Measurements from ENCODE around the gene MPPED1.

DNA sequence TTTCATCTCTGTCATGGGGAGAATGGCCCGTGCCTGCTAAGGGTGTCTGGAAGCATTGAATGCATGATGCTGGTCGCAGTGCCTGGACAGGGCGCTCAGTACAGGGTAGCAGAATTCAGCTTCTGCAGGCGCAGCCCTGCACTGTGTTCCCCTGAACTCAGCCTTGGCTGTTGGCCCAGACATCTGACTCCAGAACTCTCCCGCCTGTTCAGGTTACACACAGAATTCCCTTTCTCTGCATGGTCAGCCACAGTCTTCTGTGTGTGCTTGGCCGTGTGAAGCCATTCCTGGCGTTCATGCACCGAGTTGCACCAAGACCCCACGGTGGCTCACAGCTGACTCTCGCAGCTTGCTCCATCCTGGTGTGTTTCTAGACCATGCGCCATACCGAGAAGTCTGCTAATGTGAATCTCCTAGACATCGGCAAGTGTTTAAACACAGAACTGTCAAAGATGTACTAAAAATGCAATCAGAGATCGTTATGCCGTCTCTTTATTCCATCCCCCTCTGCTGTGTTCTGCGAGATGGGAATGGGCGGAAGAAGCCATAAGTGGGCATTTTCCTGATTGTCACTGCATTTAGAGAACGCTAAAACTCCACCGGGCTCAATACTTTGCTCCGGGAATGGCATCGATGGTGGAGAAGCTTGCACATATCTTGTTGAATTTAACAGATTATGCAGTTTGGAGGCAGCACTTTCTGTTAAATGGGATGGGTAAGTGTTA lies 55.6 kb downstream of the MPPED1 start:
- TF ChIP-seq, protein P1, sequence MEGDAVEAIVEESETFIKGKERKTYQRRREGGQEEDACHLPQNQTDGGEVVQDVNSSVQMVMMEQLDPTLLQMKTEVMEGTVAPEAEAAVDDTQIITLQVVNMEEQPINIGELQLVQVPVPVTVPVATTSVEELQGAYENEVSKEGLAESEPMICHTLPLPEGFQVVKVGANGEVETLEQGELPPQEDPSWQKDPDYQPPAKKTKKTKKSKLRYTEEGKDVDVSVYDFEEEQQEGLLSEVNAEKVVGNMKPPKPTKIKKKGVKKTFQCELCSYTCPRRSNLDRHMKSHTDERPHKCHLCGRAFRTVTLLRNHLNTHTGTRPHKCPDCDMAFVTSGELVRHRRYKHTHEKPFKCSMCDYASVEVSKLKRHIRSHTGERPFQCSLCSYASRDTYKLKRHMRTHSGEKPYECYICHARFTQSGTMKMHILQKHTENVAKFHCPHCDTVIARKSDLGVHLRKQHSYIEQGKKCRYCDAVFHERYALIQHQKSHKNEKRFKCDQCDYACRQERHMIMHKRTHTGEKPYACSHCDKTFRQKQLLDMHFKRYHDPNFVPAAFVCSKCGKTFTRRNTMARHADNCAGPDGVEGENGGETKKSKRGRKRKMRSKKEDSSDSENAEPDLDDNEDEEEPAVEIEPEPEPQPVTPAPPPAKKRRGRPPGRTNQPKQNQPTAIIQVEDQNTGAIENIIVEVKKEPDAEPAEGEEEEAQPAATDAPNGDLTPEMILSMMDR (IDR thresholded peaks at IDR 0.05; ENCODE audit: borderline replicate concordance, extremely low read depth, low read length, poor library complexity, severe bottlenecking) = no peak
- no peak for TF ChIP-seq EZH2 (IDR thresholded peaks at IDR 0.05; ENCODE audit: borderline replicate concordance, low read depth, low read length, severe bottlenecking)
